ENCODE data around the gene EDNRB.

The EDNRB gene

DNA sequence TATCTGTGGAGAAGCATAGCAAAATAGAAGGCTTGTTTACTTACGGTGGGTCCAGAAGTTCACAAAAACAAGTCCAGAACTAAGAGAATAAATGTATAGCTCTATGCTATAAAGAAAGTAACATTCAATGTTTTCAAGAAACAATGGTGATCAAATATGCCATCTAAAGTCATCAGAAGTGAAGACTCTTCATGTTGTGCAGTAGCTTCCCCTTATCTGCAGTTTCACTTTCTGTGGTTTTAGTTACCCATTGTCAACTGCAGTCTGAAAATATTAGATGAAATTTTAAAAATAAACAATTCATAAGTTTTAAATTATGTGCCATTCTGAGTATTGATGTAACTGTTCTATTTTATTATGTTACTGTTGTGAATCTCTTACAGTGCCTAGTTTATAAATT lies 72.5 kb downstream of the EDNRB start:
- Mint-ChIP-seq H3K27me3 (no peaks in the 10 kb centered on the region), H3K36me3 (no peaks in the 10 kb centered on the region), H3K27ac (no peak overlapping the region), H3K4me1 (no peaks in the 10 kb centered on the region), H3K9me3 (peaks cover 5% of the 10 kb centered on the region), H3K4me3 (no peak overlapping the region)
- DNase-seq (ENCODE audit: low spot score in 2 of 2) (no peak), ATAC-seq (ENCODE audit: low read depth) (peak; percentile 61)
